Measurements from ENCODE around the gene FCN2. TPM values are rescaled to one million over a fixed set of nuclear protein-coding genes. Genes with fewer than 3 reads are reported as not detected.
A peak's percentile ranks its signal among the peaks of the same experiment; 100 is the strongest.

The FCN2 gene
- total RNA-seq, result 1 to 10 TPM in 1 of 2 donors, not detected in 1; 2.0 TPM
- long read RNA-seq, result 0 reads

DNA sequence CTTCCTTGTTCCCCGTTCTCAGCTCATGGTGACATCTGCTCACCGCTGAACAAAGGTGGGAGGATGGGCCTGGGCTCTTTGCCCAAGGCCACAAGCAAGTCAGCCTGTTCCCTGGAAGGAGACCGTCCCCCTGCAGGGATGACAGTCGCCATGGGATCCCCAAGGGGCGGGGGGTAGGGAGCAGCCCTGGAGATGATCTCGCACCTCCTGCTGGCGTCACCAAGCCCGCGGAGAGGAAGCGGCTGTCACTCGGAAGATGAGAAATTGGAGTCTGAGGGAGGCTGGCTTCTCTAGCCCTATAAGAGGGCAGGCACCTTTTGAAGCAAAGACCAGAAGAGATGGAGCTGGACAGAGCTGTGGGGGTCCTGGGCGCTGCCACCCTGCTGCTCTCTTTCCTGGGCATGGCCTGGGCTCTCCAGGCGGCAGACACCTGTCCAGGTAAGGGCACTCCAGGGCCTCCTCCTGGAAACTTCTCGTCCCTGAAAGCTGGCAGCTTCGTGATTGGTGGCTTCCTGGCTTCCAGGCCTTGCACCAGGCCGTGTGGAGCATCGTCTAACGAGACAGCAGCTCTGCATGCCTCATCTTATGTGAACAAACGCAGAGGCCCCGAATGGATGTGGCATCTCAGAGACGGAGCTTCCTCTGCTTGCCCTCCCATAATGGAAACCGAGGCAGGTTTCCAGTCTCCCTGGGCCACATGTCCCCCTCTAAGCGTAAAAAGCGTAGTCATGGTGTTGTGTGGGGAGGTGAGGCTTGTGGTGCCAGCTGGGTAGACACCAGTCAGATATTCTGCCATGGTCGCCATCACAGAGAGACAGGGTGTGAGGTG is at the start of gene FCN2:
Gene FCN2 (plus strand): TSS at position 327 of the 829 bp plus-strand sequence. CDS start 12 bp downstream, at position 339.
- intact Hi-C loops (cut with DNase I), result no loop called here
- DNase-seq, result no peak
- no peak for ATAC-seq

DNA sequence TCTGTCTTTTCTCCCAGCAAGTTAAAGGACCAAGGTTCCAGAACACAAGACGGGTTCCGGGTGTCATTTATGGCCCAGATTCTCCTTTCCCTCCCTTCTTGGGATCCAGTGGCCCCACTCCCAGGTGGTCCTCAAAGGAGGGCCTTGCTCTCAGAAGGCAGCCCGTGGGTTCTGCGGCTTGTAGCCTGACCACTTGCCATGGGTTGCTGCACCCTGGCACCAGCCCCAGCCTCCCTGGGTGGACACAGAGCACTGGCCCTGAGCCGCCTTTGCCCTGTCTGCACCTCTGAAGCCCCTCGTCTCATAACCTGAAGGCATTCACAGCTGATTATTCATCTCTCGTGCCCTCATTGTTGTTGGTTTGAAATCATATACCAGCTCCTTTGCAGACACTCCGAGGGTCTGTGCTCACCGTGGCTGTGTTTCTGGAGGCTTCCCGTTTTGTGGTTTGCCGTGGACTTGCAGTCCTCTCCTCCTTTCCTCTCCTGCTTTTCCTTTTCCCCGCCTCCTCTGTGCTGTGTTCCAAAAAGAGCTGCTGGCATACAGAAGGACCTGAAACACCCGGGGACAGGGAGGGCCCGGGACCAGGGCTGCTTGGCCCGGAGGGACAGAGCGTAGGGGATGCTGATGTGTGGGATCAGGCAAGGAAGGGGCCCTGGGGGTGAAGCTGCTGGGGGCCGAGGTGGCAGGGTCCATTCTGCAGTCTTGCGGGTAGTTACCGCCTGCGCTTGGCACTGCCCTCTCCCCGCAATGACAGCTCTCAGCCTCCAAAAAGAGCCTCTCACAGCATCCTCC is 49.5 kb upstream of the FCN2 start:
- intact Hi-C loops (cut with DNase I), result no loop called here
- ATAC-seq, result no peak
- no peak for DNase-seq

DNA sequence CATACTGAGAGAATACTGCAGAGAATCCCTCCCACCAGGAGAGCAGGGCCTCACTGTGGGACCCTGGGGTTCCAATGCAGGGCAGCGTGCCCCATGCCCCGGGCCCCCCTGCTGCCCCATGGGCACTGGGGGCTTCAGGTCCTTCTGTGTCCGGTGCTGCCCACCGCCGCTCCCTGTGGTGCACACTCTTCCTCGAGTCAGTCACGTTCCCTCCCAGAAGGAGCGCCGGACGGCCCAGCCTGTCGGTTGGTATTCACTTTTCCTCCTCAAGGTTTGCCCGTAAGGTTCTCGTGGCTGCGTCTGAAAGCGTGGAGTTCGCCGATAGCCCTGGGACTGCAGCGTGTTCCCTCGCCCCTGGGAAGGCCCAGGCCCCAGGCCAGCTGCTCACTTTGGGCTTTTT is 48.1 kb upstream of the FCN2 start:
- intact Hi-C loops (cut with DNase I), result no loop called here
- DNase-seq (no peak), ATAC-seq (no peak)

GRCh38 chr9:134833294-134833880 is 47.2 kb upstream of the FCN2 start:
- intact Hi-C loops (cut with DNase I), result no loop called here

DNA sequence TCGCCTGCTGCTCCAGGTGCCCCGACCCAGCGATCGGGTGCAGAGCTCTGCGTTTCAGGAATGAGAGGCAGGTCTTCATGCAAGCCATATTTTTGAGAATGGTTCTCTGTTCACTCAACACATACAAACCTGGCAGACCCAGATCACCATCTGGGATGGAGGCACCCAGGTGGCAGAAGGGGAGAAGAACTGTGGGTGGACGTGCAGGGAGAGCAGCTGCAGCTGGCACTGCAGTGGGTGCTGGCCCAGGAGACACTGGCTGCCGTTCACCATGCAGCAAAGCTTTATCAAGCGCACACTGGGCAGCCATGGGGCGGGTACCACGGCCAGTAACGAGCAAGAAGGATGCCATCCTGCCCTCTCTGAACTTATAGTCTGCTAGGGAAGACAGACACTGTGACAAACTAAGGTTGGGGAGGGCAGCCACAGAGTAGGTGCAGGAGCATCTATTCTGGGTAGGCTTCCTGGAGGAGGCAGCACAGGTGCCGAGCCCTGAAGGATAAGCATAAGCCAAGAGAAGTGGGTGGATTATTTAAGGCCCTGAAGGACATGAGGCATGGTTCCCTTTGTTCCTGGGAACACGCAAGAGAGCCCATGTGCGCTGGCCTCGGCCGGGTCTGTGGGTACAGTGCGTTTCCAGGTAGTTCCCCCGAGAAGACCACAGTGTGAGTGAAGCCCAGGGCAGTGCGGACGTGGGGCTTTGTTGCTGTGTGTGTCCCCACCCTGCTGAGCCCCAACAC is 46.2 kb upstream of the FCN2 start:
- intact Hi-C loops (cut with DNase I), result no loop called here
- no peak for ATAC-seq
- DNase-seq, result no peak

More at GRCh38 chr9:134833294-134833880, 47.2 kb upstream of the FCN2 start:
- ATAC-seq (no peak), DNase-seq (no peak)

DNA sequence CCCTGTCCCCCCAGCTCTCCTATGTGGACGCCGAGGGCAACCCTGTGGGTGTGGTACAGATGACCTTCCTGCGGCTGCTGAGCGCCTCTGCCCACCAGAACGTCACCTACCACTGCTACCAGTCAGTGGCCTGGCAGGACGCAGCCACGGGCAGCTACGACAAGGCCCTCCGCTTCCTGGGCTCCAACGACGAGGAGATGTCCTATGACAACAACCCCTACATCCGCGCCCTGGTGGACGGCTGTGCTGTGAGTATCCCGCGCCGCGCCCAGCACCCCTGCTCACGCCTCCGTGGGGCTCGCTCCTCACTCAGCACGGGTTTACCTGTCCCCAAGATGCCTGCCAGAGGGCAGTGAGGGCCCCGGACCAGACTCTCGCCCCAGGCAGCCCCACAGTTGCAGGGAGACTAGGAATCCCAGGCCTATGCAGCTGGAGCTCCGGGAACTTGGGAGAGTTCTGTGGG is 45.6 kb upstream of the FCN2 start:
- intact Hi-C loops (cut with DNase I), result no loop called here
- ATAC-seq, result peak; percentile 2 to 3
- DNase-seq, result no peak

DNA sequence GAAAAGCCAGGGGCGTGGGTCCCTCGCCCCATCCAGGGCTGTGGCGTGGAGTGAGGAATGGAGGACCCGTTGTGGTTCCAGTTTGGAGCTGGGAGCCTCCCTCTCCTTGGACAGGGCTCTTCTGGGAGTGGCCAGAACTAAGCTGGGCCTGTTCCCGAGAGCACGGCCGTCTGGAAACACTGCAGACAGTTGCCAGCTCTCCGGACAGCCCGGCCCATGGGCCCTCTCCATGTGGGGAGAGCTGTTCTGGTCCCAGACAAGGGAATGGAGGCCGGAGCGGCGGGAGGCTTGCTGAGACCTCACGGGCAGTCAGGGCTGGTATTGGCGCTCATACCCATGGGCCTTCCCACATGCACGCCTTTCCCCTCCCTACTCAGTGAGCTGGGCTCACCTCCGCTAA is 45.2 kb upstream of the FCN2 start:
- ATAC-seq (peak; percentile 38 to 85), DNase-seq (no peak)
- intact Hi-C loops (cut with DNase I), result no loop called here

DNA sequence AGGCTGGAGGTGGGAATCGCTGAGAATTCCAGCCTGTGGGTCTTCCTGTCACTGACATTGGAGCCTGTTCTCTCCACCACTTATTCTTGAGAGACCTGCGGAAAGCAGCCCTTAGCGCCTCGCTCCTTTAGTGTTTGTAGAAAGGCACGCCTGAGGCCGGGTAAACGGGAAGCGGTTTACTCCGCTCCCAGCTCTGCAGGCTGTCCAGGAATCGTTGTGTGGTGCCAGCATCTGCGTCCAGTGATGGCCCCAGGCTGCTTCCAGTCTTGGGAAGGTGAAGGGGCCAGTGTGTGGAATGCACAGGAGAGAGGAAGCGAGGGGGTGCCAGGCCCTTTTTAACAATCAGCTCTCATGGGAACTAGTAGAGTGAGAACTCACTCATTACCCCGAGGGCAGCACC is 44.6 kb upstream of the FCN2 start:
- intact Hi-C loops (cut with DNase I), result no loop called here
- ATAC-seq, result no peak
- DNase-seq, result no peak

DNA sequence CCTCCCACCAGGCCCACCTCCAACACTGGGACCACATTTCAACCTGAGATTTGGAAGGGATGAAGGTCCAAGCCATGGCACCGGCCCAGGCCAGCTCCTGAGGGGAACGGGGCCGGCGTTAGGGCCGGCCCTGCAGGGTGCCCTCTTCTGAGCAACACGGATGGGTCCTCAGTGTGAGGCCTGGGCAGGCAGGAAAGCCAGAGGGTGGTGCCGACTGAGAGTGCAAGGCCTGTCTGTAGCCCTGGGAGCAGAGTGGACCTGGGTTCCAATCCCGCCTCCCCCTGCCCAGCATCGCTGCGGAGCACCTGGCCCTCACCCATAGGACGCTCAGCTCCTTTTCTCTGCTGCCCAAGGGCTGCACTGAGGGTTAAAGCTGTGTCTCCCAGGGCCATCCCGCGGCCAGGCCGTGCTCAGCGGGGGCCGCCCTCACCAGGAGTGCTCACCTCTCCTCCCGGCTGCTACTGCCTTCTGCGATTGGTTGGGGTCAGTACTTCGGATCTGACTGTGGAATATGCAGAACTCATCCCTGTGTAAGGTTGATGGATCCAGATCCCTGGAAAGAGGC is 44.1 kb upstream of the FCN2 start:
- ATAC-seq (no peak), DNase-seq (no peak)
- intact Hi-C loops (cut with DNase I), result no loop called here

GRCh38 chr9:134837529-134837928 is 43.1 kb upstream of the FCN2 start:
- ATAC-seq (no peak), DNase-seq (no peak)
- intact Hi-C loops (cut with DNase I), result no loop called here

GRCh38 chr9:134838651-134839454 is 41.8 kb upstream of the FCN2 start:
- DNase-seq, result peak; percentile 5
- ATAC-seq, result no peak
- intact Hi-C loops (cut with DNase I), result no loop called here

GRCh38 chr9:134839455-134840125 is 41.0 kb upstream of the FCN2 start:
- DNase-seq, result no peak
- no peak for ATAC-seq

GRCh38 chr9:134840511-134840910 is 40.1 kb upstream of the FCN2 start:
- DNase-seq, result no peak
- intact Hi-C loops (cut with DNase I), result no loop called here

More at GRCh38 chr9:134839455-134840125, 41.0 kb upstream of the FCN2 start:
- intact Hi-C loops (cut with DNase I), result no loop called here

DNA sequence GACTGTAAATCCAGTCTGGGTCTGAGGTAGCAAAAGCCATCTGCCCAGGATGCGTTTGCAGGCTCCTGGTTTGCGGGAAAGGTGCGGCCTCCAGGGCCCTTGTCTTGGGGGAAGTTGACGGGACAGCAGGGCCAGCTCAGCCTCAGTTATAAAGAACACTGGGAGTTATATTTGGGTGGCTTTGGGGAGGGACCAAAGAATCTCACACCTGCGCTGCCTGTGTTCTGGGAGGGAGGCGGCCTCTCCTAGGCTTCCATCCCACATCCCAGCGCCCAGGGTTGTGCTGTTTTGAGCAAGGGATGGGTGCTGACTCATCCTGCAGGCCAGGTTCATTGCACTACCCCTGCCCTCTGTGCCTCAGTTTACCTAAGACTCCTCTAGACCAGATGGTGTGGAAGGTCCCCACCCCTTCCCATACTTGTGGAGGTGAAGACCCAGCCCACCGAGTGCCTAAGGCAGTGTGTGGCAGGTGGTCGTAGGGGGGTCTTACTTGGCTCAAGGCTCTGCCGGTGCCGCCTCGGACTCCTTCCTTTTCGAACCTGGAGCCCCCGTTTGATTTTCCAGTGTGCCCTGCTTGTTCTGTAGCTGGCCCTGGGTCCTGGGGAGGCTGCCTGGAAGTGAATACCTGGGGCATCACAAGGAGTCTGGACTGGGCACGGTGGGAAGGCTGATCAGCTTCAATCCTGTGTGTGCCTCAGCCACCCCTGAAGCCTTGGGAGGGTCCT is 39.3 kb upstream of the FCN2 start:
- no peak for DNase-seq
- intact Hi-C loops (cut with DNase I), result no loop called here

More at GRCh38 chr9:134840511-134840910, 40.1 kb upstream of the FCN2 start:
- no peak for ATAC-seq

GRCh38 chr9:134842321-134842720 is 38.3 kb upstream of the FCN2 start:
- DNase-seq (no peak), ATAC-seq (no peak)
- intact Hi-C loops (cut with DNase I), result no loop called here

More for the DNA sequence above, 39.3 kb upstream of the FCN2 start:
- ATAC-seq, result no peak

DNA sequence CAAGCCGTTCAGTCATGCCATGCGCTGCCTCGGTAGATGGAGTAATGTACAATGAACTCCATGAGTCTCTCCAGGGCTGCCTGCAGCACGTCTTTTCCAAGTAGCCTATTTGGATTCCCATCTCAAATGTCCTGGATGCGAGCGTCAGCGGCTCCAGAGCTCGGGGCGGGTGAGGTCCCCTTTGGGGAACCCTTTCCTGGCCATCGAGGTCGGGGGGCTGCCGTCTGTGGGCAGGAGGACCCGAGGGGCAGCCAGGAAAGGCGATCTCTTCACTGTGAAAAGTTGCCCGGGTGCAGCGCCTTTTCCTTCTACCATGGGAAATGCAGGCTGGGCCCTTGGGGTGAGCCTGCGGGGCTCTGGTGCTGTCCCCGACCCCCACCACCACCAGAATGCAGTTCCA is 36.9 kb upstream of the FCN2 start:
- intact Hi-C loops (cut with DNase I), result no loop called here
- DNase-seq, result no peak
- no peak for ATAC-seq

GRCh38 chr9:134844821-134845220 is 35.8 kb upstream of the FCN2 start:
- no peak for ATAC-seq
- DNase-seq, result no peak
- intact Hi-C loops (cut with DNase I), result no loop called here
